Nephron (organoid): ENCODE data around the gene KDM5A.

Experiments used
- H3K27ac Mint-ChIP-seq, 3 experiments: 2 replicates each; pipeline ENCODE4 v1.8.0; 2020; ENCODE audit warnings: mixed read lengths in 3 of 3, mild to moderate bottlenecking in 2 of 3, moderate library complexity in 1 of 3
- H3K27me3 Mint-ChIP-seq: 2 replicates; pipeline ENCODE4 v1.8.0; 2021; ENCODE audit warnings: low read depth, mild to moderate bottlenecking, moderate library complexity, mixed read lengths
- H3K36me3 Mint-ChIP-seq: 2 replicates; pipeline ENCODE4 v1.8.0; 2020; ENCODE audit warnings: low read depth, mixed read lengths
- H3K4me1 Mint-ChIP-seq: 2 replicates; pipeline ENCODE4 v1.8.0; 2020; ENCODE audit warnings: mixed read lengths
- H3K4me3 Mint-ChIP-seq, 3 experiments: 2 replicates each; pipeline ENCODE4 v1.8.0; 2020; ENCODE audit warnings: mild to moderate bottlenecking in 3 of 3, mixed read lengths in 3 of 3, moderate library complexity in 2 of 3
- H3K9me3 Mint-ChIP-seq: 2 replicates; pipeline ENCODE4 v1.8.0; 2020; ENCODE audit warnings: mixed read lengths
- TF ChIP-seq, protein P1 (sequence below), 3 experiments: fragments of 200-600 bp; sonication (generic); IDR thresholded peaks; one replicate each; pipeline ENCODE4 v1.5.0; 2021; ENCODE audit warnings: antibody characterized with exemption in 3 of 3; ENCODE audit not compliant: unreplicated experiment in 3 of 3

The KDM5A gene

DNA sequence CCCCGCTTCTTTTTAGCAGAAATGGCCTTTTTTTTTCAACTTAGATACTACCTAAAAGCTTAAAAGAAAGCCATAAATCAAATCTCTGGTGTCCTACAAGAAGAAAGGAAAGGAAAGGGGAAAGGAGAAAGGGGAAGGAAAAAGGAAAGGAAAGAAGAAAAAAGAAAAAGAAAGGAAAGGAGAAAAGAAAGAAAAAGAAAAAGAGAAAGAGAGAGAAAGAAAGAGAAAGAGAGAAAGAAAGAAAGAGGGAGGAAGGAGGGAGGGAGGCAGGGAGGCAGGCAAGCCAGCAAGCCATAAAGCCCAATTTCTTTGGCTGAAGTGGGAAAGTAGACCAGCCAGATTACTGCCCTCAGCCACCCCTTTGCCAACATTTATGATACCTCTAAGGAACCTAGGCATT lies 94.0 kb downstream of the KDM5A start:
- peaks cover 14% of the 10 kb centered on the region for H3K9me3 Mint-ChIP-seq
- TF ChIP-seq, protein P1, sequence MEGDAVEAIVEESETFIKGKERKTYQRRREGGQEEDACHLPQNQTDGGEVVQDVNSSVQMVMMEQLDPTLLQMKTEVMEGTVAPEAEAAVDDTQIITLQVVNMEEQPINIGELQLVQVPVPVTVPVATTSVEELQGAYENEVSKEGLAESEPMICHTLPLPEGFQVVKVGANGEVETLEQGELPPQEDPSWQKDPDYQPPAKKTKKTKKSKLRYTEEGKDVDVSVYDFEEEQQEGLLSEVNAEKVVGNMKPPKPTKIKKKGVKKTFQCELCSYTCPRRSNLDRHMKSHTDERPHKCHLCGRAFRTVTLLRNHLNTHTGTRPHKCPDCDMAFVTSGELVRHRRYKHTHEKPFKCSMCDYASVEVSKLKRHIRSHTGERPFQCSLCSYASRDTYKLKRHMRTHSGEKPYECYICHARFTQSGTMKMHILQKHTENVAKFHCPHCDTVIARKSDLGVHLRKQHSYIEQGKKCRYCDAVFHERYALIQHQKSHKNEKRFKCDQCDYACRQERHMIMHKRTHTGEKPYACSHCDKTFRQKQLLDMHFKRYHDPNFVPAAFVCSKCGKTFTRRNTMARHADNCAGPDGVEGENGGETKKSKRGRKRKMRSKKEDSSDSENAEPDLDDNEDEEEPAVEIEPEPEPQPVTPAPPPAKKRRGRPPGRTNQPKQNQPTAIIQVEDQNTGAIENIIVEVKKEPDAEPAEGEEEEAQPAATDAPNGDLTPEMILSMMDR (IDR thresholded peaks at IDR 0.05; ENCODE audit: unreplicated experiment in 3 of 3), result no peak
- H3K27me3 Mint-ChIP-seq, result no peaks in the 10 kb centered on the region
- no peaks in the 10 kb centered on the region for H3K4me1 Mint-ChIP-seq
- peaks cover 92% of the 10 kb centered on the region for H3K36me3 Mint-ChIP-seq
- no peak overlapping the region for H3K4me3 Mint-ChIP-seq
- H3K27ac Mint-ChIP-seq, result no peak overlapping the region

DNA sequence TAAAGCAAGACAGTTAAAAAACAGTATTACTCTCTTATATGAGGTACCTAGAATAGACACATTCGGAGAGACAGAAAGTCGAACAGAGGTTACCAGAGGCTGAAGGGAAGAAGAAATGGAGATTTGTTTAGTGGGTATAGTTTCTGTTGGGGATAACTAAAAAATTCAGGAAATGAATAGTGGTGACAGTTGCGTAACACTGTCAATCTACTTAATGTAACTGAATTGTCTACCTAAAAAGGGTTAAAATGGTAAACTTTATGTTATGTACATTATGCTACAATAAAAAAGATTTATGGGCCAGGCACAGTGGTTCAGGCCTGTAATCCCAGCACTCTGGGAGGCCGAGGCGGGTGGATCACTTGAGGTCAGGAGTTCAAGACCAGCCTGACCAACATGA lies 95.9 kb downstream of the KDM5A start:
- H3K4me1 Mint-ChIP-seq, result no peaks in the 10 kb centered on the region
- peaks cover 77% of the 10 kb centered on the region for H3K36me3 Mint-ChIP-seq
- H3K27me3 Mint-ChIP-seq, result no peaks in the 10 kb centered on the region
- H3K27ac Mint-ChIP-seq, result no peak overlapping the region
- TF ChIP-seq, protein P1 (IDR thresholded peaks at IDR 0.05; ENCODE audit: unreplicated experiment in 3 of 3), result no peak
- H3K4me3 Mint-ChIP-seq, result no peak overlapping the region
- no peaks in the 10 kb centered on the region for H3K9me3 Mint-ChIP-seq

DNA sequence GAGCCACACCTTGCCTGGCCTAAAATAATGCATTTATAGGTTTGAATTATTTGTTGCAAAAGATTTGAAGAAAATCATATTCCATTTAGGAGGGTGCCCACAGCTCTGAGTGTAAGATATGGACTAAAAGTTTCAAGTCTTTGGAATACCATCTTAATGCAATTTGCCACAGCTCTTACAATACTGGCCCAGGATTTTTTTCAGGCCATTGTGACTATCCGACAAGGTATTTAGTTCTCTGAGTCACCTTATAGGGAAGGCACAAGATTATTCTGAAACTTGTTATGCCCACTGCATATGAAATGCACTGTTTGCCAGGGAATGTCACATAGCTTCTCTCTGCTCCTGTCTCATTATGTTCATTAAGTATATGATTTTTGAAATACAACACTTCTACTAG lies 96.9 kb downstream of the KDM5A start:
- Mint-ChIP-seq H3K4me1 (no peaks in the 10 kb centered on the region), H3K4me3 (no peak overlapping the region), H3K9me3 (no peaks in the 10 kb centered on the region), H3K27me3 (no peaks in the 10 kb centered on the region), H3K27ac (no peak overlapping the region), H3K36me3 (peaks cover 77% of the 10 kb centered on the region)
- TF ChIP-seq, protein P1 (IDR thresholded peaks at IDR 0.05; ENCODE audit: unreplicated experiment in 3 of 3), result no peak

DNA sequence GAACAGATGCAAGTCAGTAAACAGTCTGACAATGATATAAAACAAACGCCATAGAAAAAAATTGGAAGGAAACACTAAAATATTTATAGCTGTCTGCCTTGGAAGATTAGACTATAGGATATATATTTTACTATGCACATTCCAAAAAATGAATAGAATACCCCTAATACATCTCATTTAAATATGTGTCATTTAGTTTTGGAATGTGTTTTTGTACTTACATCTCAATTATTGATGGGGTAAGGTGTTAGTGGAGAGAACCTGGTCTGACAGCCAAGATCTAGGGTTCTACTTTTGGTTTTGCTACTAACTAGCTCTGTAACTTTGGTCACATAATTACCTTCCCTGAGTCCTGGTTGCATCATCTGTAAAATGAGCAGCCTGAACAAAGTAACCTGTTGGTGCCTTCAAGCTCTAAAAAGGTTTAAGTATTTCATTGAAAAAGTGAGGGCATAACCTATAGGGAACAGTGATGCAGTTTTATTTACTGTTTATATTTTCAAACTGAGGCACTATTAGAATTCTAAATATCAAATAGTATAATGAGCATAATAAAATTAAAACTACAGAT lies 97.9 kb downstream of the KDM5A start:
- H3K4me3 Mint-ChIP-seq, result no peak overlapping the region
- no peaks in the 10 kb centered on the region for H3K27me3 Mint-ChIP-seq
- no peak overlapping the region for H3K27ac Mint-ChIP-seq
- no peaks in the 10 kb centered on the region for H3K9me3 Mint-ChIP-seq
- TF ChIP-seq, protein P1 (IDR thresholded peaks at IDR 0.05; ENCODE audit: unreplicated experiment in 3 of 3), result no peak
- no peaks in the 10 kb centered on the region for H3K4me1 Mint-ChIP-seq
- H3K36me3 Mint-ChIP-seq, result peaks cover 77% of the 10 kb centered on the region

DNA sequence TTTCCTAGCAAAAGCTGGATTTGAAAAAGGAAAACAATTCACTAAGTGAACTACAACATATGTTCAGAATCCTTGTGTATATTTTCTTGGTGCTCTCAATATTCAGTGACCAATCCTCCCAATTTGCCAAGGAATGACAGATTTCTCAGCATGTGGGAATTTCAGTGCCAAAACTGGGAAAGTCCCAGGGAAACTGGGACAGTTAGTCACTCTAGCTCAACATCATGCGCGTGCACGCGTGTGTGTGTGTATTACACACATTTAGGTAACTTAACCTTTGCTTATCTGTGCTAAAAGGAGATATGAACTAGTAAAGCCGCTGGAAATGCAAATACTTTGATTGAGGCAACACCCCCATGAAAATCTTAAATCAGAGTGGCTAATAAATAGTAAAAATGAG lies 100.4 kb downstream of the KDM5A start:
- no peaks in the 10 kb centered on the region for H3K4me1 Mint-ChIP-seq

More for the DNA sequence above, 100.4 kb downstream of the KDM5A start:
- Mint-ChIP-seq H3K9me3 (no peaks in the 10 kb centered on the region), H3K27ac (no peak overlapping the region), H3K36me3 (peaks cover 73% of the 10 kb centered on the region), H3K4me3 (no peak overlapping the region), H3K27me3 (no peaks in the 10 kb centered on the region)
- TF ChIP-seq, protein P1 (IDR thresholded peaks at IDR 0.05; ENCODE audit: unreplicated experiment in 3 of 3), result no peak
